Fibroblast of mammary gland (primary cell): Measurements from ENCODE around the gene CDK5RAP2.
A peak's percentile ranks its signal among the peaks of the same experiment; 100 is the strongest.
"Not testable (repeated sequence)": the region's sequence is repeated elsewhere in the genome, so short reads cannot be mapped to it uniquely, and the experiment has no call there.

Experiments used
- DNase-seq: peaks from one replicate; pipeline ENCODE4 v3.0.0-alpha.2; 2010; ENCODE audit warnings: low read depth
- H3K4me3 ChIP-seq: 2 replicates; pipeline ENCODE4 v1.5.1; 2011; ENCODE audit warnings: low read depth, mild to moderate bottlenecking, low read length, moderate library complexity; ENCODE audit not compliant: control insufficient read depth
- TF ChIP-seq, protein P1 (sequence below): conservative IDR thresholded peaks from 2 replicates; pipeline ENCODE4 v1.5.1; 2011; ENCODE audit warnings: low read depth, low read length, inconsistent platforms; ENCODE audit not compliant: control insufficient read depth, insufficient read depth

CDK5RAP2 gene

GRCh38 chr9:120500733-120501132 lies 79.2 kb downstream of the CDK5RAP2 start:
- H3K4me3 ChIP-seq, result no peak overlapping the region
- TF ChIP-seq, protein P1, sequence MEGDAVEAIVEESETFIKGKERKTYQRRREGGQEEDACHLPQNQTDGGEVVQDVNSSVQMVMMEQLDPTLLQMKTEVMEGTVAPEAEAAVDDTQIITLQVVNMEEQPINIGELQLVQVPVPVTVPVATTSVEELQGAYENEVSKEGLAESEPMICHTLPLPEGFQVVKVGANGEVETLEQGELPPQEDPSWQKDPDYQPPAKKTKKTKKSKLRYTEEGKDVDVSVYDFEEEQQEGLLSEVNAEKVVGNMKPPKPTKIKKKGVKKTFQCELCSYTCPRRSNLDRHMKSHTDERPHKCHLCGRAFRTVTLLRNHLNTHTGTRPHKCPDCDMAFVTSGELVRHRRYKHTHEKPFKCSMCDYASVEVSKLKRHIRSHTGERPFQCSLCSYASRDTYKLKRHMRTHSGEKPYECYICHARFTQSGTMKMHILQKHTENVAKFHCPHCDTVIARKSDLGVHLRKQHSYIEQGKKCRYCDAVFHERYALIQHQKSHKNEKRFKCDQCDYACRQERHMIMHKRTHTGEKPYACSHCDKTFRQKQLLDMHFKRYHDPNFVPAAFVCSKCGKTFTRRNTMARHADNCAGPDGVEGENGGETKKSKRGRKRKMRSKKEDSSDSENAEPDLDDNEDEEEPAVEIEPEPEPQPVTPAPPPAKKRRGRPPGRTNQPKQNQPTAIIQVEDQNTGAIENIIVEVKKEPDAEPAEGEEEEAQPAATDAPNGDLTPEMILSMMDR, result no peak
- DNase-seq, result no peak

DNA sequence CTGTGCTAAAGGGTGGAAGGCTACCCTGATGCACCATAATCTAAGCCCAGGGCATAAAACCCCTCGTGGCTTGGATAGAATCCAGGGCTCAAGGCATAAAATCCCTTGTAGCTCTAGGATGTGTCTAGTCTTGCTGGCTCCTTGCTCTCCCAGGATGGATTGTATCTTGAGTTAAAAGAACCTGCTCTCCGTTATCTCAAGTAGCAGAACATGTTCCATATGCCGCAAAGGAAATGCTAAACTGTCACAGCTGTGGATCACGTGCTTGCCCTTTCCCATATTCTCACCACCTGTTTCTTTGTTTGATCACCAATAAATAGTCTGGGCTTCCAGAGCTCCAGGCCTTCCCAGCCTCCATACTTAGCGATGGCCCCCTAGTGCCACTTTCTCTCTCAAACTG lies 82.1 kb downstream of the CDK5RAP2 start:
- H3K4me3 ChIP-seq, DNase-seq: not testable (repeated sequence)

- not testable (repeated sequence) for H3K4me3 ChIP-seq, DNase-seq
Observed at GRCh38 chr9:120496438-120496837, 83.5 kb downstream of the CDK5RAP2 start.

DNA sequence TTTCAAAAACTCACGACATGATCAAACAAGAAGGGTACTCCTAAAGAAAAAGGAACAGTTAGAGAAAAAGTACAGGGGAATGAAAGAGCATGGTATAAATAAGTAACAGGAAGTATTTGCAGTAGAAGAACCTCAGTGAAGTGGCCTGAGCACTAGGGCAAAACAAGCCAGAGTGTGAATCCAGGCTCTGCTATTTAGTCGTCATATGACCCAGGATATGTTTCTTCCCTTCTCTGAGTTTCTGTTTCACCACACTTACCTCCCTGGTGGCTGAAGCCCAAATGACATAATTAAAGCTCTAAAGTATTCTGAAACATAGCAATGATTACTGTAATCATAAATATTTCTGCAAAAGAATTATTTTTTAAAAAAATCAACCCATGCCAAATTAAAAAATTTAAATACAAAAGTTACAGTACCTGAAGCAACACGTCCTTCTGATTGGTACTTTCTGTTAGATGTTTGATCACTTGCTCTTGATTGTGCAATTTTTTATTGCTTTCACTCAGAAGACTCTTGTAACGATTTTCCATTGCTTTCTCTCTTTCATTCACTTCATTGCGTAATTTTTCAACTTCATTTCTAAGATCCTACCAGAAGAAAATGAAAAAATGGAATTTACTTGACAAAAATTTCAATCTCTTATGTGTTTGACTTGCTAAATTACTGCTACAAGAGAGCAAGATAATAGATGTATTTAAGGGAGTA lies 88.9 kb downstream of the CDK5RAP2 start:
- no peak overlapping the region for H3K4me3 ChIP-seq
- peak; percentile 31 for DNase-seq
- TF ChIP-seq, protein P1, result no peak

DNA sequence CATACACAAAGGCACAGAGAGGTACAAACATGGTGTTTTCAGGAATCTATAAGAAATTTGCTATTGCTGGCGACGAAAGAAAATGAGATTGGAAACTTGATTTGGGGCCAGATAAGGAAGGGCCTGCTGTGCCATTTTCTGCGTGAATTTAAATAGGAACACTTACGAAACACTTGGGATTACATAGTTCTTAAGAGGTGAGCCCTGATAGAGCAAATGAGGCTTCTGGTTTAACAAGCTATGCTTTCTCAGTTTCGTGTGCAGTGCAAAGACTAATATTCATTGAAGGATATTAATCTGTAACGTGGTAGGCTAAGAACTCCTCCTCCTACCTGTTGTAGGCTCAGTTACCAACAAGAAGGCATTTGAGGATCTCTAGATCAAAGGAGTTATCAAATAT lies 93.1 kb downstream of the CDK5RAP2 start:
- TF ChIP-seq, protein P1, result no peak
- DNase-seq, result no peak
- no peak overlapping the region for H3K4me3 ChIP-seq

- peak; percentile 66 for DNase-seq
- TF ChIP-seq, protein P1, result no peak
- H3K4me3 ChIP-seq, result no peak overlapping the region
Observed at GRCh38 chr9:120486347-120486746, 93.6 kb downstream of the CDK5RAP2 start.

DNA sequence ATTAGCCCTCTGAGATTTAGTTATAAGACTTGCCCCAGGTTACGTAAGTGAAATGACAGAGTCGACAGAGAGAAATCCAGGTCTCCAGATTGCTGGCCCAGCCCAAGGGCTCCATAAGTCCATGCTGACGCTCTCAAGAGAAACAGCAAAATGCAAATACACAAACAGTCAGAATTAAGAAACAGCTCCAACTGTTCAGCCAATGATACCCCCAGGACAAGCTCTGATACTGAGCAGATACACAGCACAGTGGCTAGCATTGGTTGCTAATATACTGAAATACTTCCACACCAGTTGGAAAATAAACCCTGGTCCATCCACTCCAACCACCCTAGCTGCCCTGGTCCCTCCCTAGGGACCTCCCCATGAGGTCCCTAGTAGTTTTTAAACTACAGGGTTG lies 94.2 kb downstream of the CDK5RAP2 start:
- H3K4me3 ChIP-seq, result no peak overlapping the region
- no peak for DNase-seq
- TF ChIP-seq, protein P1, result no peak

- TF ChIP-seq, protein P1, result no peak
- DNase-seq, result no peak
- H3K4me3 ChIP-seq, result no peak overlapping the region
Observed at GRCh38 chr9:120484162-120484561, 95.8 kb downstream of the CDK5RAP2 start.
